GM19395 (cell line): ENCODE measurements around the gene PIGZ.
A peak's percentile ranks its signal among the peaks of the same experiment; 100 is the strongest.

ENCODE experiments used
- ATAC-seq: cut with Tn5 transposase; IDR thresholded peaks from one replicate; pipeline ENCODE4 v1.9.1; 2021; ENCODE audit warnings: mild to moderate bottlenecking, moderate library complexity; ENCODE audit not compliant: unreplicated experiment

The PIGZ gene

DNA sequence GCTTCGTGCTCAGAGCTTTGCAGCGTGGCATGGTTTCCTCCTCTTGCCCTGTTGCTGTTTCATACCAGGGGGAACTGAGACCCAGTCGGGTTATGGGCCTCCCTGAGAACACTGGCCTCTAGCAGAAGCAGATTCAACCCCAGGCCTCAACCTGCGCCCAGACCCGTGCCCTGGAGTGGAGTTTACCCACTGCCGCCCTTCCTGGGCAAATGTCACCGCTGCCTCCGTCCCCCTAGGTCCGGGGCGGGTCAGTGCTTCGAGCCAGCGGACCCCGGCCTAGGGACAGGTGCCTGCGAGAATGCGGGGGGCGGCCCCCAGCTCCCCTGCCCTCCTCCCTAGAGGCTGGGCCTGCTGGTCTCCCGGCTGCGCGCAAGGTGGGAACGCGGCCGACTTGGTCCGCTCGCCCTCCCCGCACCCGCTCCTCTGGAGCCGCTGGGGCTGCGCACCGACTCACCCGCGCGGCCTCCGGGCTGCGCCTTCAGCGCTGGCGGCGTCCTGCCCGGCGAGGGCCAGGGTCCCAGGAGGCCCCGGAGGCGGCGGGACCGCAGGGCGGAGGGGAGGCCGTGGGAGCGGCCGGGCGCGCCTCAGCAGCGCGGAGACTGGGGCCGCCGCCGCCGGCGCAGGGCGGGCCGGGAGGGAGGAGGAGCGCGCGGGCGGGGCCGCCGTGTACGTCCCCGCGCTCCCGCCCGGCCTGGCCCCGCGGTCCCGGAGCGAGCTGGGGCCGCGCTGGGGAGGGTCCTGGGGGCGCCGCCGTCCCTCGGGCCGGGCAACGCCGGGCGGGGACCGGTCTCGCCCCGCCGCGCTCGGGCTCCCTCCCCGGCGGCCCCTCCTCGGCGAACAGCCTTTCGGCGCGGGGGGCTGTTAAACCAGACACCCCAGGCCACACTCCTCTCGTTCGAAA lies at the start of gene PIGZ:
TSS of gene PIGZ (minus strand) at position 601 of the 901 bp plus-strand sequence. CDS start 16,802 bp downstream, outside the sequence.
- peak; percentile 64 for ATAC-seq

DNA sequence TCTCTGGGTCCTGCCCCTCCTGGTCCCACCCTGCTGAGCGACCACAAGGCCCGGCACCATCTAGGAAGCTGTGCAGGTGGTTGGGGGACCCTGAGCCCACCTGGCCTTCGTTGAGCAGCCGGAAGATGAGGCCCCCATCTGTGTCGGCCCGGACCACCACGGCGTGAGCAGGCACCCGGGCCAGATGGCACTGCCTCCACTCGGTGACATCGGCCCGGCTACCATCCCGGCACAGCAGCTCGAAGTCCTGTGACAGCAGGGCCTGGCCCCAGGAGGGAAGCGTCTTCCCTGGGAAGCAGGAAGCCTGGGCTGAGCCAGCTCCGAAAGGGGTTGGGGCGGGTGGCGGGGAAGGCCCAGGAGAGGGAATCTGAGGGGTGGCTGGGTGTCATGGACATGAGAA lies 48.4 kb upstream of the PIGZ start:
- no peak for ATAC-seq

GRCh38 chr3:197015790-197016736 lies 47.4 kb upstream of the PIGZ start:
- no peak for ATAC-seq

DNA sequence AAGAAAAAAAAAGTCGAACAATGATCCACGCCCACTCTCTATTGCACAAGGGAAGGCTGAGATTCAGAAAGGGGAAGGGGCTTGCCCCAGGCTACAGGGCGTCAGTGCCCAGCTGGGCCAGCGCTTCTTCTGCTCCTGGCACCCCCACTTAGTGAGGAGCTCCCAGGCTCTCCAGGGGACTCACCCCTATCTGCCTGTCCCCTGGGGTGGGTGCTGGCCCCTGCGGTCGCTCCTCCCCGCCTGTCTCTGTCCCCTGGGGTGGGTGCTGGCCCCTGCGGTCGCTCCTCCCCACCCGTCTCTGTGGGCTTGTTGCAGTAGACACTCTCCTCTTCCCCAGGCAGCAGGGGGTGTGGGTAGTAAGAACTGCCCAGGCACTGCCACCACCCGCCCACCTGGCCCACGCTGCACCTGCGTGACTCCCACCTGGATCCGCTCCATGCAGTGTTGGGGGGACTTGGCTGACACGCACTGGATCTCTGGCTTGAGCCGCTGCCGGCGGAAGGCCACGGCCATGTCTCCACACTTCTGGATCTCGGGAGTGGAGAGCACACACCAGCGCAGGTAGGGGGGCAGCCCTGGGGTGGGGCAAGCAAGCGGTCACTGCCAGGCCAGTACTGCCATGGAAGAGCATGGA lies 46.4 kb upstream of the PIGZ start:
- ATAC-seq, result no peak

DNA sequence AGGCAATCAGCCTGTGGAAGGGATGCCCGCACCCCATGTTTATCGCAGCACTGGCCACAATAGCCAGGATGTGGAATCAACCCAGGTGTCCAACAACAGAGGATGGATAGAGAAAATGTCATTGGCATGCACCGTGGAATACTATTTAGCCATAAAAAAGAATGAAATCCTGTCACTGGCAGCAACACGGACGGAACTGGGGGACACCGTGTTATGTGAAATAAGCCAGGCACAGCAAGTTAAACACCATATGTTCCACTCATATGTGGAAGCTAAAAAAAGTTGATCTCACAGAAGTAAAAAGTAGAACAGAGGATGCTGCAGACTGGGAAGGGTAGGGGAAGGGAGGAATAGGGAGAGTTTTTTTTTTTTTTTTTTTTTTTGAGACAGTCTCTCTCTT lies 45.4 kb upstream of the PIGZ start:
- ATAC-seq, result no peak

DNA sequence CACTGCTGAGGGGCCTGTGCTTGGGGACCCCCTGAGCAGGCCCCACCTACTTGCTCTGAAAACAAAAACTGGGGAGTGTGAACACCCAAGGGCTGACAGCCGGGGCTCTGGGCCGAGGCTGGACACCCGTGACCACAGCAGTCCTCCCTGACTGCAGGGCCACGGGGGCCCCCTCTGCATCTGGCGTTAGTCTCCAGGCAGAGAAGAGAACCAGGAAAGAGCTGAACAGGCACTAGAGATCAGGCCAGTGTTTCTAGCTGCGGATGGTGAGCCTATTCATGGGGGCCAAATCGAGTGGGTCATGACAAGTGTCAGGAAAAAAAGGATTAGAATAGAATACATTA lies 43.9 kb upstream of the PIGZ start:
- ATAC-seq, result no peak

GRCh38 chr3:197011780-197012539 lies 43.3 kb upstream of the PIGZ start:
- no peak for ATAC-seq

GRCh38 chr3:197010556-197011351 lies 42.1 kb upstream of the PIGZ start:
- no peak for ATAC-seq

DNA sequence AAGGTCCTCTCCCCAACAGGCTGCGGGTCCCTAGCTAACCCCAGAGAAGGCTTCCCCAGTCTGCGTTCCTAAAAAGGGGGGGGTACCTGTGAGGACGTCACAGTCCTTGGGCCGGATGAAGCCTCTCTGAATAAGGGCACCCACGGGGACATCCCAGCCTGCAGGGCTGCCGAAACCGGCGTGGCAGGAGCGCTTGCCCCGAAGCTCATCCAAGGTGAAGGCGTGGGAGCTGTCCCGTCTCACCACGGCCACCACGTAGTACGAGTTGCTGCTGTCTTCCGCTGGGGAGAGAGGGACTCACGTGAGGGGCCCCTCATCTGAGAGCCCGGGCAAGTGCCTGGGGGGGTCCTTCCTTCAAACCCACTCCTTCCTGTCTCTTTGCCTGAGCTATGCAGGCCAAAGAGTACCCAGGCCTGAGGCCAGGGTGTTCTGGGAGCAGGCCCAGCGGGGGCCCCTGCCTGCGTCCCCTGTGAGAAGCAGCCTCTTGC lies 40.9 kb upstream of the PIGZ start:
- no peak for ATAC-seq

GRCh38 chr3:197008436-197009209 lies 40.0 kb upstream of the PIGZ start:
- ATAC-seq, result no peak

- no peak for ATAC-seq
These were observed 39.3 kb upstream of the PIGZ start for GRCh38 chr3:197007953-197008352.

- no peak for ATAC-seq
These were observed 38.8 kb upstream of the PIGZ start for GRCh38 chr3:197007296-197007940.

GRCh38 chr3:197006860-197007259 lies 38.2 kb upstream of the PIGZ start:
- no peak for ATAC-seq

DNA sequence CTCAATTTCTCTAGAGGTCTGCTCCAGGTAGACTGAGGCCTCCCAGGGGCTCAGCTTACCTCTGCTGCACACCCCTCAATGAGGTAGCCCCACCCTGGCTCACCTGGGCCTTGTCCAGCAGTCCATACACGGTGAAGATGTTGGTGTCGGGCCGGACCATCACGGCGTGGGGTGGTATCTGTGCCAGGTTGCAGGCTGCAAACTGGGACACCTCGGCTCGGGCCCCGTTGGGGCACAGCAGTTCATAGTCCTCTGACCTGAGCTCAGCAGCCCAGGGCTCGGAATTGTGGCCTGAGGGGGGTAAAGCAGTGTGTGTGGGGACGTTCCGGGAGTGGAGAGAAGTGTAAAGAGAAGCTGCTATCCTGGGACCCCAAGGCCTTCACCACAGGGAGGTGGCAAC lies 37.8 kb upstream of the PIGZ start:
- ATAC-seq, result no peak

- ATAC-seq, result peak; percentile 25
These were observed 35.1 kb upstream of the PIGZ start for GRCh38 chr3:197003461-197004385.

- peak; percentile 69 for ATAC-seq
These were observed 34.2 kb upstream of the PIGZ start for GRCh38 chr3:197002701-197003454.
